ENCODE measurements around the gene TMEM209. TPM values are rescaled to one million over a fixed set of nuclear protein-coding genes. Genes with fewer than 3 reads are reported as not detected.

The TMEM209 gene
- total and polyA plus RNA-seq, 2 experiments from 2014 or later, result 11.7 to 18.3 TPM

GRCh38 chr7:130123501-130123900 lies 81.7 kb downstream of the TMEM209 start:
- no peaks in the 10 kb centered on the region for H3K79me2 ChIP-seq (ENCODE audit: insufficient read depth)
- H3F3A ChIP-seq (ENCODE audit: insufficient read depth), result no peaks in the 10 kb centered on the region
- H3K9me3 ChIP-seq (ENCODE audit: low read depth), result no peaks in the 10 kb centered on the region
- H3K9me2 ChIP-seq (ENCODE audit: insufficient read depth), result no peaks in the 10 kb centered on the region
- no peaks in the 10 kb centered on the region for H4K20me1 ChIP-seq (ENCODE audit: insufficient read depth)
- no peak overlapping the region for H3K4me2 ChIP-seq (ENCODE audit: unreplicated experiment)
- no peaks in the 10 kb centered on the region for H3K4me1 ChIP-seq (ENCODE audit: insufficient read depth)
- H3K27ac ChIP-seq, result no peak overlapping the region
- H3K9ac ChIP-seq, result no peak overlapping the region
- no peak overlapping the region for H2AFZ ChIP-seq
- H3K27me3 ChIP-seq (replicated peaks; ENCODE audit: insufficient read depth), result no peaks in the 10 kb centered on the region
- H3K36me3 ChIP-seq (ENCODE audit: low read depth), result peaks cover 34% of the 10 kb centered on the region
- TF ChIP-seq EZH2 (IDR thresholded peaks at IDR 0.05; ENCODE audit: insufficient read depth, poor library complexity, severe bottlenecking), result no peak
- TF ChIP-seq EZH2phosphoT487 (IDR thresholded peaks at IDR 0.05; ENCODE audit: insufficient read depth, low read depth), result no peak
- DNase-seq, result no peak
- in situ Hi-C loops (cut with MboI), result no loop called here
- no peak overlapping the region for H3K4me3 ChIP-seq

DNA sequence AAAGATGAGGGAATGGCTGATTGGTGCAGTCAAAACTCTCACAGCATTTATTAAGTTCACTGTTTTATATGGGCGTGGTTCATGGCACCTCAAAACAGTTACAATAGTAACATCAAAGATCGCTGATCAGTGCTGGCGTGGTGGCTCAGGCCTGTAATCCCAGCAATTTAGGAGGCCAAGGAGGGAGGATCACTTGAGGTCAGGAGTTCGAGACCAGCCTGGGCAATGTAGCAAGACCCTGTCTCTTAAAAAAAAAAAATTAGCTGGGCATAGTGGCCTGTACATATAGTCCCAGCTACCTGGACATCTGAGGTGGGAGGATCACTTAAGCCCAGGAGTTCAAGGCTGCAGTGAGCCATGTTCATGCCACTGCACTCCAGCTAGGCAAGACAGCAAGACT lies 86.4 kb downstream of the TMEM209 start:
- Histone ChIP-seq H3K36me3 (ENCODE audit: low read depth) (peaks cover 15% of the 10 kb centered on the region), H3K4me1 (ENCODE audit: insufficient read depth) (no peaks in the 10 kb centered on the region), H3K9ac (no peak overlapping the region), H4K20me1 (ENCODE audit: insufficient read depth) (no peaks in the 10 kb centered on the region), H3K4me2 (ENCODE audit: unreplicated experiment) (no peak overlapping the region), H3K4me3 (no peak overlapping the region), H3F3A (ENCODE audit: insufficient read depth) (no peaks in the 10 kb centered on the region), H3K79me2 (ENCODE audit: insufficient read depth) (0 out of 2 replicates have a peak, but pooled peaks cover 9% of the 10 kb centered on the region), H3K27me3 (replicated peaks; ENCODE audit: insufficient read depth) (no peaks in the 10 kb centered on the region), H2AFZ (no peak overlapping the region), H3K9me3 (ENCODE audit: low read depth) (no peaks in the 10 kb centered on the region), H3K27ac (no peak overlapping the region), H3K9me2 (ENCODE audit: insufficient read depth) (no peaks in the 10 kb centered on the region)
- DNase-seq, result no peak
- no peak for TF ChIP-seq EZH2 (IDR thresholded peaks at IDR 0.05; ENCODE audit: insufficient read depth, poor library complexity, severe bottlenecking)
- no peak for TF ChIP-seq EZH2phosphoT487 (IDR thresholded peaks at IDR 0.05; ENCODE audit: insufficient read depth, low read depth)
- 99% methylated on average over 4 of the region's 4 CpGs for WGBS, 2 experiments (ENCODE audit: low coverage in 1 of 2, low lambda C conversion rate in 2 of 2, missing lambda C conversion rate in 2 of 2)
- in situ Hi-C loops (cut with MboI), result no loop called here

DNA sequence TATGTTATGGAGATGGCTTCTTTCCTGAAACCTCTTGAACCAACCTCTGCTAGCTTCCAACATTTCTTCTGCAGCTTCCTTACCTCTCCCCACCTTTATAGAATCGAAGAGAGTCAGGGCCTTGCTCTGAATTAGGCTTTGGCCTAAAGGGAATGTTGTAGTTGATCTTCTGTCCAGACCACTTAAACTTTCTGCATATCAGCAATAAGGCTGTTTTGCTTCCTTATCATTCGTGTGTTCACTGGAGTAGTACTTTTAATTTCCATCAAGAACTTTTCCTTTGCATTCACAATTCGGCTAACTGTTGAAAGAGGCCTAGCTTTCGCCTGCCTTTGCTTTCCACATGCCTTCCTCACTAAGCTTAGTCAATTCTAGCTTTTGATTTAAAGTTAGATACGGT lies 86.9 kb downstream of the TMEM209 start:
- in situ Hi-C loops (cut with MboI), result no loop called here

GRCh38 chr7:130114776-130115175 lies 90.4 kb downstream of the TMEM209 start:
- Histone ChIP-seq H3K4me2 (ENCODE audit: unreplicated experiment) (no peak overlapping the region), H3K4me1 (ENCODE audit: insufficient read depth) (no peaks in the 10 kb centered on the region), H3K27ac (no peak overlapping the region), H3K27me3 (replicated peaks; ENCODE audit: insufficient read depth) (no peaks in the 10 kb centered on the region), H3K9me2 (ENCODE audit: insufficient read depth) (no peaks in the 10 kb centered on the region), H3K9ac (no peak overlapping the region), H3K79me2 (ENCODE audit: insufficient read depth) (0 out of 2 replicates have a peak, but pooled peaks cover 9% of the 10 kb centered on the region), H3K4me3 (no peak overlapping the region), H3F3A (ENCODE audit: insufficient read depth) (no peaks in the 10 kb centered on the region), H2AFZ (no peak overlapping the region), H4K20me1 (ENCODE audit: insufficient read depth) (no peaks in the 10 kb centered on the region), H3K36me3 (ENCODE audit: low read depth) (no peaks in the 10 kb centered on the region), H3K9me3 (ENCODE audit: low read depth) (no peaks in the 10 kb centered on the region)
- no peak for DNase-seq
- 99 to 100% methylated on average over 2 of the region's 2 CpGs for WGBS, 2 experiments (ENCODE audit: low coverage in 1 of 2, low lambda C conversion rate in 2 of 2, missing lambda C conversion rate in 2 of 2)
- in situ Hi-C loops (cut with MboI), result no loop called here
- TF ChIP-seq EZH2 (IDR thresholded peaks at IDR 0.05; ENCODE audit: insufficient read depth, poor library complexity, severe bottlenecking), result no peak
- TF ChIP-seq EZH2phosphoT487 (IDR thresholded peaks at IDR 0.05; ENCODE audit: insufficient read depth, low read depth), result no peak

More for the DNA sequence above, 86.9 kb downstream of the TMEM209 start:
- Histone ChIP-seq H3K79me2 (ENCODE audit: insufficient read depth) (0 out of 2 replicates have a peak, but pooled peaks cover 9% of the 10 kb centered on the region), H3K4me1 (ENCODE audit: insufficient read depth) (no peaks in the 10 kb centered on the region), H4K20me1 (ENCODE audit: insufficient read depth) (no peaks in the 10 kb centered on the region), H3K27me3 (replicated peaks; ENCODE audit: insufficient read depth) (no peaks in the 10 kb centered on the region), H3F3A (ENCODE audit: insufficient read depth) (no peaks in the 10 kb centered on the region), H3K4me3 (no peak overlapping the region), H2AFZ (no peak overlapping the region), H3K9me3 (ENCODE audit: low read depth) (no peaks in the 10 kb centered on the region), H3K4me2 (ENCODE audit: unreplicated experiment) (no peak overlapping the region), H3K27ac (no peak overlapping the region), H3K36me3 (ENCODE audit: low read depth) (peaks cover 11% of the 10 kb centered on the region; the same call in 1 of the 2 replicates), H3K9me2 (ENCODE audit: insufficient read depth) (no peaks in the 10 kb centered on the region), H3K9ac (no peak overlapping the region)
- 92% methylated on average over 5 of the region's 5 CpGs for WGBS, 2 experiments (ENCODE audit: low coverage in 1 of 2, low lambda C conversion rate in 2 of 2, missing lambda C conversion rate in 2 of 2)
- no peak for DNase-seq
- TF ChIP-seq EZH2 (IDR thresholded peaks at IDR 0.05; ENCODE audit: insufficient read depth, poor library complexity, severe bottlenecking) (no peak), EZH2phosphoT487 (IDR thresholded peaks at IDR 0.05; ENCODE audit: insufficient read depth, low read depth) (no peak)

Other genes starting within 250 kb of the TMEM209 start
- 15.7 and 20.1 TPM in 2 replicates for gene ZC3HC1, start 154.0 kb downstream of the TMEM209 start, total RNA-seq (2014; rRNA removed; shearing (Covaris generic))
- gene ZC3HC1, start 154.0 kb downstream of the TMEM209 start, polyA plus RNA-seq (2016; fragmentation: Nextera tagmentation; extraction: Ambion mirVana), result 22.1 and 22.4 TPM in 2 replicates
- gene KLHDC10, start 134.9 kb downstream of the TMEM209 start, total RNA-seq (2014; rRNA removed; shearing (Covaris generic)), result 15.8 and 18.2 TPM in 2 replicates
- 3.3 and 3.4 TPM in 2 replicates for gene KLHDC10, start 134.9 kb downstream of the TMEM209 start, polyA plus RNA-seq (2016; fragmentation: Nextera tagmentation; extraction: Ambion mirVana)
- gene SSMEM1, start 2.5 kb upstream of the TMEM209 start, total RNA-seq (2014; rRNA removed; shearing (Covaris generic)), result not detected in 2 replicates
- not detected in 2 replicates for gene SSMEM1, start 2.5 kb upstream of the TMEM209 start, polyA plus RNA-seq (2016; fragmentation: Nextera tagmentation; extraction: Ambion mirVana)
- gene CPA2, start 61.5 kb upstream of the TMEM209 start, total RNA-seq (2014; rRNA removed; shearing (Covaris generic)), result not detected in 2 replicates
- gene CPA2, start 61.5 kb upstream of the TMEM209 start, polyA plus RNA-seq (2016; fragmentation: Nextera tagmentation; extraction: Ambion mirVana), result not detected in 2 replicates
- 8.6 and 16.7 TPM in 2 replicates for gene CPA4, start 87.8 kb upstream of the TMEM209 start, total RNA-seq (2014; rRNA removed; shearing (Covaris generic))
- gene CPA4, start 87.8 kb upstream of the TMEM209 start, polyA plus RNA-seq (2016; fragmentation: Nextera tagmentation; extraction: Ambion mirVana), result 10.4 and 11.9 TPM in 2 replicates
- not detected in 2 replicates for gene CPA5, start 139.4 kb upstream of the TMEM209 start, total RNA-seq (2014; rRNA removed; shearing (Covaris generic))
- 0.23 TPM in 1 of 2 replicates, not detected in the other for gene CPA5, start 139.4 kb upstream of the TMEM209 start, polyA plus RNA-seq (2016; fragmentation: Nextera tagmentation; extraction: Ambion mirVana)
- gene CPA1, start 175.1 kb upstream of the TMEM209 start, total RNA-seq (2014; rRNA removed; shearing (Covaris generic)), result not detected in 2 replicates
- gene CPA1, start 175.1 kb upstream of the TMEM209 start, polyA plus RNA-seq (2016; fragmentation: Nextera tagmentation; extraction: Ambion mirVana), result not detected in 2 replicates
- gene CEP41, start 235.6 kb upstream of the TMEM209 start, total RNA-seq (2014; rRNA removed; shearing (Covaris generic)), result 8.1 and 18.3 TPM in 2 replicates
- gene CEP41, start 235.6 kb upstream of the TMEM209 start, polyA plus RNA-seq (2016; fragmentation: Nextera tagmentation; extraction: Ambion mirVana), result 32.3 and 33.9 TPM in 2 replicates